DMS53 treated with DMSO at 0.1 percent for 48 hours (cell line): Measurements from ENCODE around the gene FBXO10.
"Not testable (repeated sequence)": the region's sequence is repeated elsewhere in the genome, so short reads cannot be mapped to it uniquely, and the experiment has no call there.

Source experiments
- DNase-seq: peaks from one replicate; lab custom pipeline; 2025; ENCODE audit not compliant: unreplicated experiment; lab: John Stamatoyannopoulos, UW

Gene FBXO10

DNA sequence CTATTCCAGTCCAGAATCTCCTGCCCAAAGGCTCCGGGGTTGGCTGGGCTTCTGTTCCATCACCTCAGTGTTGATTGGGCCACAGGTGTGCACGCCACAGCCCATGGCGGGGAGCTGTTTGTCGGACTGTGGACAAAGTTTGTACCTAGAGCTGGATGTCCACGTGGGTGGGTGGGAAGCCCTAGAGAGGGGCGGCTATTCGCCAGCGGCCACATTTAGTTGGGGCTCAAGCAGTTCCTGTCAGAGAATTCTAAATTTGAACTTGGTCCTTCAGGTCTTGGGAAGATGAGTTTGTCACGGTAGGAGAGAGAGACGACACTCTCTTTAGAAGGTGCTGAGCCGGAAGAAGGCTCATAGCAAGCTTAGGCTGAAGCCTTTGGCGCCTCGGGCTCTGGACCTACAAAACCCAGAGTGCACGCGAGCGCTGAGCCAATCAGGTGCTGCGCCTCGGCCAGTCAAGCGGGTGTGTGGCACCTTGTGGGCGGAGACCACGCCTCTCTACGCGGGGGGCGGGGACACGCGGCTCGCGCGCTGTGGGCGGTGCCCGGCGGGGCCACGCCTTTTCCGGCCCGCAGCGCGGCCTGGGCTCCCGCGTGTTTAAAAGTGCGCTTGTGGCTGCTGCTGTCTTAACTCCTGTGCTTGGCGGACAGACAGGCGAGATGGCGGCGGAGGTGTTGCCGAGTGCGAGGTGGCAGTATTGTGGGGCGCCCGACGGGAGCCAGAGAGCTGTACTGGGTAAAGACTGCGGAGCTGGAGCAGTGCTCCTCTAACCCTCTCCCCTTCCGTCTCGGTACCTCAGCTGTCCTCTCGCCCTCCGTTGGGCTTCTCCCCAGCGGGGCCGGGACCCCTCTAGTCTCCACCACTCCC, 90.6 kb downstream of the FBXO10 start, which contains the start of gene POLR1E:
Gene POLR1E (plus strand): TSS at position 560 of the 867 bp plus-strand sequence. CDS start 100 bp downstream, at position 660.
- peak; percentile 86 for DNase-seq

DNA sequence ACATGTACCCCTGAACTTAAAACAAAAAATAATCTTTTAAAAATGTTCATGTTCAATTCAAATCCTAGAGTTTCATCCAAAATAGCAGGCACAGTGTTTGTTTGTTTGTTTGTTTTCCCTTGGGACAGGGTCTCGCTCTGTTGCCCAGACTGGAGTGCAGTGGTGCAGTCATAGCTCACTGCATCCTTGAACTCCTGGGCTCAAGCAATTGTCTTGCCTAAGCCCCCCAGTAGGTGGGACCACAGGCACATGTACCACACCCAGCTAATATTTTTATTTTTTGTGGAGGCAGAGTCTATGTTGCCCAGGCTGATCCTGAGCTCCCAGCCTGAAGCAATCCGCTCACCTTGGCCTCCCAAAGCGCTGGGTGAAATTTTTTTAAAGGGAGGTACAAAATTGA, 95.4 kb downstream of the FBXO10 start:
- DNase-seq: no peak

DNA sequence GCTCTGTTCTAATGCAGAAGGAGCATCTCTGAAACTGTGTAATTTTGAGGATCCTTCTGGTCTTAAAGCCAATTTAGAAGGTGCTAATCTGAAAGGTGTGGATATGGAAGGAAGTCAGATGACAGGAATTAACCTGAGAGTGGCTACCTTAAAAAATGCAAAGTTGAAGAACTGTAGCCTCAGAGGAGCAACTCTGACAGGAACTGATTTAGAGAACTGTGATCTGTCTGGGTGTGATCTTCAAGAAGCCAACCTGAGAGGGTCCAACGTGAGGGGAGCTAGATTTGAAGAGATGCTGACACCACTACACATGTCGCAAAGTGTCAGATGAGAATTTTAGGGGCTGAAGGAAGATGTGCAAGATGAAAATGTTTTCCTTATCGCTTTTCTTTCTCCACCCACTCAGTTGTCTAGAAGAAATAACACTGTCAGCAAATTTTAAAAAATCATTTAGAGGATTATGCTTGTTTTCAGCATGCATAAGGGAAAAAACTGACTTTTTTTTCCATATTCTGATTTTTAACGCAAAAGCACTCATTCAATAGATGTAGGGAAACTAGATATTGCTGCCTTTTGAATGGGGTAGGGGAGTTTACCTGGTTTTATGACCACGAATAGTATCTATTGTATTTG, 98.1 kb downstream of the FBXO10 start:
- not testable (repeated sequence) for DNase-seq

DNA sequence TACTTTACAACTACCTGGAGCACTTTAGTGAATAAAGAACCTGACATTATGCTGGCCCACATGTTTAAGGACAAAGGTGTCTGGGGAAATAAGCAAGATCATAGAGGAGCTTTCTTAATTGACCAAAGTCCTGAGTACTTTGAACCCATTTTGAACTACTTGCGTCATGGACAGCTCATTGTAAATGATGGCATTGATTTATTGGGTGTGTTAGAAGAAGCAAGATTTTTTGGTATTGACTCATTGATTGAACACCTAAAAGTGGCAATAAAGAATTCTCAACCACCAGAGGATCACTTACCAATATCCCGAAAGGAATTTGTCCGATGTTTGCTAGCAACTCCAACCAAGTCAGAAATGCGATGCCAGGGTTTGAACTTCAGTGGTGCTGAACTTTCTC, 98.7 kb downstream of the FBXO10 start:
- not testable (repeated sequence) for DNase-seq

DNA sequence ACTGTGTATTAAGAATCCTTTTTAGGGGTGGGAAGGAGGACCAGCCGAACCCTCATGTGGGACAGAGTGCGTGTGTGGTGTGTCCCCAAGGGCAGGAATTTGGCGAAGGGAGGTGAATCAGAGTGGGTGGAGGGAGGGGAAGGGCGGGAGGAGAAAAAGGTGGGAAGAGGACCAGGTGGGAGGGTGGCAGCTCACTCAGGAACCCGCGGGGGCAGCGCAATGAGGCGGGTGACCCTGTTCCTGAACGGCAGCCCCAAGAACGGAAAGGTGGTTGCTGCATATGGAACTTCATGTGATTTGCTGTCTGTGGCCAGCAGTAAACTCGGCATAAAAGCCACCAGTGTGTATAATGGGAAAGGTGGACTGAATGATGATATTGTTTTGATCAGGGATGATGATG, 99.2 kb downstream of the FBXO10 start:
- no peak for DNase-seq

DNA sequence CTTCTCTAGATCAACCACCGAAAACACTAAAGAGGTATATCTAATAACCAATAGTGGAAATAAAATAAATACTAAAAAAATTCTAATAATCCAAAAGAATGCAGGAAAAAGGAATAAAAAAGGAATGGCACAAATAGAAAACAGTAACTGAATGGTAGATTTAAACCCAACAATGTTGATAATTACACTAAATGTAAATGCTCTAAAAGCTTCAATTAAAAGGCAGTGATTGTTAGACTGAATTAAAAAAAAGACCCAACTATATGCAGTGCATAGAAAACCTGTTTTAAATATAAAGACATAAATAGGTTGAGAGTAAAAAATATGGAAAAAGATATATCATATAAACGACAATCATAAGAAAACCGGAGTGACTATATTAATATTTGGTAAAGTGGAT, 101.7 kb downstream of the FBXO10 start:
- no peak for DNase-seq

DNA sequence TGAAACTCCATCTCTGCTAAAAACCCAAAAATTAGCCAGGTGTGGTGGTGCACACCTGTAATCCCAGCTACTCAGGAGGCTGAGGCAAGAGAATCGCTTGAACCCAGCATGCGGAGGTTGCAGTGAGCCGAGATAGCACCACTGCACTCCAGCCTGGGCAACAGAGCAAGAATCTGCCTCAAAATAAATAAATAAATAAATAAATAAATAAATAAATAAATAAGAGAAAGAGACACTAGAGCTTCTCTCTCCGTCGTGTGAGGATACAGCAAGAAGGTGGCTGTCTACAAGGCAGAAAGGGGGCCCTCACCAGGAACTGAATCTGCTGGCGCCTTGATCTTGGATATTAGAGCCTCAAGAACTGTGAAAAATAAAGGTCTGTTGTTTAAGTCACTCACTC, 102.2 kb downstream of the FBXO10 start:
- not testable (repeated sequence) for DNase-seq

DNA sequence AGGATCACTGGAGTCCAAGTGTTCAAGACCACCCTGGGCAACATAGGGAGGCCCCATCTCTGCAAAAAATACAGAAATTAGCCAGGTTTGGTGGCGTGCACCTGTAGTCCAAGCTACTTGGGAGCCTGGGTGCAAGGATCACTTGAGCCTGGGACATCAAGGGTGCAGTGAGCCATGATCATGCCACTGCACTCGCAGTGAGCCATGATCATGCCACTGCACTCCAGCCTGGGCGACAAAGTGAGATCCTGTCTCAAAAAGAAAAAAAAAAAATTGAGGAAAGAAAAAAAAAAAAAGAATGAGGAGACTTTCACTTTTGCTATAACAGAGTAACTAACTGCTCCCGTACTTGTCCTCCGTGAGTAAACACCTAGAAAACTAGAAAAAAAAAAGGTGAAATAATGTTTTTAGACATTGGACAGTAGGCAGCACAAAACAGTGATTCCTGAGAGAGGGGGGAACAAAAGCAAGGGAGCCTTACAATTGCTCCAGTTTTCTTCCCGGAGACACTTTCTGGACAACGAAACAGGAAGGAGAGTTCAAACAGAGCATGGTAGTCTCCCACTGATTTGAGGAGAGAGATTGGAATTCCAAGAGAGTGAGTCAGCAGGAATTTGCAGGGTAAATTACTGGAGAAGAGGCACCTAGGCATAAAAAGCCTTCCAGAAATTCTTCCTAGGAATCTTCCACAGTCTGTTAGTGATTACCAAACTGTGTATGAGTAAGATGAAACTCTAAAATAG, 104.1 kb downstream of the FBXO10 start:
- peak; percentile 8 for DNase-seq

DNA sequence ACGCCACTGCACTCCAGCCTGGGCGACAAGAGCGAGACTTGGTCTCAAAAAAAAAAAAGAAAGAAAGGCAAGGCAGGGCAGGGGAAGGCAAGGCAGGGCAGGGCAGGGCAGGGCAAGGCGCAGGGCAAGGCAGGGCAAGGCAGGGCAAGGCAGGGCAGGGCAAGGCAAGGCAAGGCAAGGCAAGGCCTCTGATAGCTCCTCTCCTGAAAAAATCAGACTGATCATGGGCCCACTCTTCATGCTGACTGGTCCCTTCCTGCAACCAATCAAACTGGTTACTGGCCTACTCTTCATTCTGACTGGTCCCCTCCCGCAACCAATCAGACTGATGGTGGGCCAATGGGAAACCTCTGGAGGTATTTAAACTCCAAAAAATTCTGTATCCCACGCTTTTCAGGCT, 107.6 kb downstream of the FBXO10 start:
- no peak for DNase-seq

DNA sequence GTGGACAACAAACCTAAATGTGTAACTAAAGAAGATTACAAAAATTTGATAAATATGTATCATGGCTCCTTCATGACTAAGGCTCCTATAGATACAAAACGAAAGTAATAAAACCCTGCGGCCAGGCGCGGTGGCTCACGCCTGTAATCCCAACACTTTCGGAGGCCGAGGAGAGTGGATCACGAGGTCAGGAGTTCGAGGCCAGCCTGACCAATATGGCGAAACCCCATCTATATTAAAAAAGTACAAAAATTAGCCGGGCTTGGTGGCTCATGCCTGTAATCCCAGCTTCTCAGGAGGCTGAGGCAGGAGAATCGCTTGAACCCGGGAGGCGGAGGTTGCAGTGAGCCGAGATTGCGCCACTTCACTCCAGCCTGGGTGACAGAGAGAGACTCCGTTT, 108.7 kb downstream of the FBXO10 start:
- not testable (repeated sequence) for DNase-seq

DNA sequence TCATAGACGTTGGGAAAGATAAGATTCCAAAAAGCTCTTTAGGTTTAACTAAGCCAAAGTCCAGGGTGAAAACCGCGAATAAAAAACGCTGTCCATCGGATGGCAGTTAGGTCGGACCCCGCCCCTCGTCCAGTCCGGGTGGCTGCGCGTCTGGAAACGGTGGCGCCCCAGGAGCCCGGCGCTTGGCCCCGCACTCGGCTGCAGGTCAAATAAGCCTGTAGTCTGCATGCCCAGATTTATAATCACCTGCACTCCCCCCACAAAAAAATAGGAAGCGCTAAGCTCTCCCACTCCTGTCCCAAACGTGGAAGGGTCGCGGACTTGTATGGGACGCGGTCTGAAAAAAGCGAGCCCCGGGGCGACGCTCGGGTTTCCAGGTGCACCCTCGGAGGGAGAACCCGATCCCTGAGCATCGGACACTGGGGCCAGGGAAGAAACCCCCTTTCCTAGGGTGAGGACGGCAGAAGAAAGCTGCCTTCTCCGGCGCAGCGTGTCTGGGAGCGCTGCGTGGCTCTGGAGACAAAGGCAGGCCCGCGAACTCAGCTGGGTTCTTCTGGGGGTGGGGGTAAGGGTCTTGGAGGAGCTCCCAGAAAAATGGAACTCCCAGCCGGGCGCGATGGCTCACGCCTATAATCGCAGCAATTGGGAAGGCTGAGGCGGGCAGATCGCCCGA, 110.0 kb downstream of the FBXO10 start:
- DNase-seq: no peak

DNA sequence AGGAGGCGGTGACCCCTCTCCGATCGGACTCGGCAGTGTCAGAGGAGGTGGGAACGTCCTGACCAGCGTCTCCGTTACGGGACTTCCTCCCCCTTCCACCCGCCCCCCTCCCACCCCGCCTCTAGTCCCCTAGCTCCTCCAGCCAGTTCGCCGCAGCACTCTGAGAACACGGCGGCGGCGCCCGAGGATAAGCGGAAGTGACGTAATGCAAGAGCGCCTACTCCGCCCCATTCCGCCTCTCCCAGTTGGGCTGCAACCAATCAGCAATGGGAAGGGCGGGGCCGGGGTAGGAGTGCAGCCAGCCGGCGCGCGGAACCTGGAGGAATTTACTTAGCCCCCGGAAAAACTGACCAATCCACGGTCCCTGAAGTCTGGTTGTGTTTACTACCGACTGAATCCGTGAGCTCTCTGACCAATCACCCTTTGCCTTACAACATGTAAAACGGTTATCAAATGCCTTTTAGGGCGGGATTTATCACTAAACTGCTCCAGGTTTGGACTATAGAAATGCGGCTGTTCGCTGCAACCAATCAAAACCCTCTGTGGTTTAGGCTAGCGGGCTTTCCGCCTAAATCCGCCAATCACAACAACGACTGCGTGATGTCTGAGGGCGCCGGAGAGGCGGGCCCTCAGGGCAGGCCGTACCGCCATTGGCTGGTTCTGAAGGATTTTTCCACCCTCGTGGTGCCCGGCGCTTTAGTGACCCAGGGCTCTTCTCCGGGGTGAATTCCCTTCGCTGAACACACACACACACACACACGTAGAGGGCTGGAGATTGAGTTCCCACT, 110.7 kb downstream of the FBXO10 start, which contains the start of gene ZBTB5:
Gene ZBTB5 (minus strand): TSS at position 202 of the 788 bp plus-strand sequence. CDS start 22,899 bp downstream, outside the sequence.
- DNase-seq: peak; percentile 97

DNA sequence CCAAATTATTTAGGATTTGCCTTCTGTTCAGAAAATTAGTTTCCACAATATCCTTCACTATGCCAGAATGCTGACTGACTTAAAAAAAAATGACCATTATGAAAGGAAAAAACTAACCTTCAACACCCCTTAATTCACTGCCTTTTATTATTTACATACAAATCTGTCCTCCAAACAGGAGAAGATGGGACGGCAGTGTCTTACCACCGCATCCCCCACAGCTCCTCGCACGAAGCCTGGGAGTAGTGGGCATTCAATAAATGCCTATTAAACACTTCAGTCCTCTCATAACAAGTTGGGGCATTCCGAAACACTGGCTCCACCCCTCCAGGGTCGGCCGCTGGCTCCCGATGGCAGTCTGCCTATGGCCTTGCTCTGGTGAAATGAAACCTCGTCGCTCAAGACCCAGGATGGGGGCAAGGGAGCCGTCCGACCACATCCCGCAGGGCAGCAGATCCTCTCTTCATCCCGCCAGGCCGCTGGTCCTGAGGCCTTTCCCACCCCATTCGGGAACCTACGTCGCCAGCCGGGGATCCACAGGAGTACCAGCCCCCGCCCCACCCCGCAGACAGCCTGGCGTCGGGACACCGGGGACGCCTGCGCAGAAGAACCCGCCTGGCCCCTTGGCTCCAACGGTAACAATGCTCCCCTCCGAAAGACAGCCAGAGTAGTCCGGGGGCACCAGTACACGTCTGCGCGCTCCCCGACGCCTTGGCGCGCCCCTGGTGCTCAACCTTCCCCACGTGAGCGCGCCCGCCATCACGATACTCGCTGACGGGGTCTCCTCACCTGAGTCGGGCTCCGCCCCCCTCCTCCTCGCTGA, 111.5 kb downstream of the FBXO10 start:
- DNase-seq: peak; percentile 39

DNA sequence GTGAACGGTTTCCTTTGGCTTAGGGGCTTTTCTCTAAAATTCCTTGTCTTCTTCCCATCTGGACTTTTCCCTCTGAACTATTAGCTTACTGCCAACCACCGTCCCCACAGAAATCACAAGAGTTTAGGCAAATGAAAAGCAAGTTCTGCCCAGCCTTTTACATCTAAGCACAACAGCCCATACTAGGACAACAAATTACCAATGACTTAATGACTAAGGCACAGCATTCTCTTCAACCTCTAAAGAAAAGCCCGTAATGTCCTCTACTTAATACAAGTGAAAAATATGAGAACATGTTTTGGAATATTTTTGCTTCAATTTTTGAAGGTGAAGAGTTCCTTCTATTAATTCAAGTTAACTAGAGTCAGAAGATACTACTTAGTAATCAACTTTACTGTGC, 112.2 kb downstream of the FBXO10 start:
- no peak for DNase-seq
